DMS153 (cell line): ENCODE results near the gene TAS2R40.
"Not testable (repeated sequence)": the region's sequence is repeated elsewhere in the genome, so short reads cannot be mapped to it uniquely, and the experiment has no call there.

Source experiments
- DNase-seq: peaks from one replicate; lab custom pipeline; 2025; lab: John Stamatoyannopoulos, UW

TAS2R40 gene

GRCh38 chr7:143250199-143250598, 28.4 kb downstream of the TAS2R40 start:
- no peak for DNase-seq

GRCh38 chr7:143250822-143251221, 29.0 kb downstream of the TAS2R40 start:
- no peak for DNase-seq

DNA sequence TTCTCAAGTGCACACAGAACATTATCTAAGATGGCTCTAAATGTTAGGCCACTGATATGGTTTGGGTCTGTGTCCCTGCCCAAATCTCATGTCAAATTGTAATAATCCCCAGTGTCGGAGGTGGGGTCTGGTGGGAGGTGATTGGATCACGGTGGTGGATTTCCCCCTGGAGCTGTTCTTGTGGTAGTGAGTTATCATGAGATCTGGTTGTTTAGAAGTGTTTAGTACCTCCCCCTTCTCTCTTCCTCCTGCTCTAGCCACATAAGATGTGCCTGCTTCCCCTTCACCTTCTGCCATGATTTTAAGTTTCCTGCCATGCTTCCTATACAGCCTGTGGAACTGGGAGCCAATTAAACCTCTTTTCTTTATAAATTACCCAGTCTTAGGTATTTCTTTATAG, 30.2 kb downstream of the TAS2R40 start:
- no peak for DNase-seq

DNA sequence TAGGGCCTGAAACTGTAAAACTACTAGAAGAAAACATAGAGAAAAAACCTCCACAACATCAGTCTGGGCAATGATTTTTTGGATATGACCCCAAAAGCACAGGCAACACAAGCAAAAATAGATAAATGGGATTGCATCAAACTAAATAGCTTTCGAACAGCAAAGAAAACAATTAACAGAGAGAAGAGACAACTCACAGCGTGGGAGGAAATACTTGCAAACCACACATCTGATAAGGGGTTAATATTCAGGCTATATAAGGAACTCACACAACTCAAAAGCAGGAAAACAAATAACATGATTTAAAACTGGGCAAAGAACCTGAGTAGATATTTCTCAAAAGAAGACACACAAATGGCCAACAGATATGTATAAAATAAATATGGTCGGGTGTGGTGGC, 33.7 kb downstream of the TAS2R40 start:
- no peak for DNase-seq

- no peak for DNase-seq
Measured at GRCh38 chr7:143256325-143256724, 34.5 kb downstream of the TAS2R40 start.

DNA sequence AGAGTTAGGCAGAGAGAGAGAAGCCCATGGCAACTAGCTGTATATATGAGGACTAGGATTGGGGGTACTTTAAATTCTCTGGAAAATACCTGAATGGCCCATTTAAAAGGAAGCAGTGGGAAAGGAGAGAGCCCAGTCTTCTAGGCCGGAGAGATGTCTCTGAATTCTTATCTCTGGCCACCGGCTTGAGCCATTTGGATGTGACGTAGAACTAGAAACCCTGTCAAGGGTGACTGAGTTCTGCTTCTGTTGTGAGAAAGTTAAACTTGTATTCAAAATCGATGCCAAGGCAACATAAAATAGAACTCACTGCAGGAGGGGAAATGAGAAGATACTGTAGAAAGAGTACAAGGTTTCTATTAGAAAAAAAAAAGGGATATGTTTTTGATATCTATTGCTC, 35.1 kb downstream of the TAS2R40 start:
- DNase-seq, result no peak

- no peak for DNase-seq
Measured at GRCh38 chr7:143257501-143257900, 35.7 kb downstream of the TAS2R40 start.

GRCh38 chr7:143258831-143259230, 37.0 kb downstream of the TAS2R40 start:
- DNase-seq, result no peak

DNA sequence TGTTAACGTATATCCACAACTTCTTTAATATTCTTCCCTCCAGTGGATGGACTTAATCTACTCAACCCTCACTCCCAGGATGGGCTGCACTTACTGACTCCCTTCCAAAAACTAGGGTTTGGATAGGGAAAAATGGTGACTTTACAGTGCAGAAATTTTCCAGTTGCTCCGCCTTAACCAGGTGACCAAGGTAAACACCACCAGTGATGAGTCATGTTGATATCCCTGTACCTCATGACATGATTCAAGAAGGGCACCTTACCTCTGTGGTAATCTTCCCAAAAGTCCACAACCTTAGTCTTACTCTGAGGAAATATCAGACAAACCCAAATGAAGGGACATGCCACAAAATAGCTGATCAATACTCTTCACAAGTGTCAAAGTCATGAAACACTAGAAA, 37.9 kb downstream of the TAS2R40 start:
- no peak for DNase-seq

- no peak for DNase-seq
Measured at GRCh38 chr7:143261901-143262300, 40.1 kb downstream of the TAS2R40 start.

GRCh38 chr7:143263266-143264195, 41.7 kb downstream of the TAS2R40 start, which contains the start of gene GSTK1:
Gene GSTK1, plus strand, starts transcription at chr7:143263441. Its CDS starts 73 bp downstream, at chr7:143263514.
- DNase-seq, result peak; percentile 26

GRCh38 chr7:143264196-143264568, 42.3 kb downstream of the TAS2R40 start:
- not testable (repeated sequence) for DNase-seq

DNA sequence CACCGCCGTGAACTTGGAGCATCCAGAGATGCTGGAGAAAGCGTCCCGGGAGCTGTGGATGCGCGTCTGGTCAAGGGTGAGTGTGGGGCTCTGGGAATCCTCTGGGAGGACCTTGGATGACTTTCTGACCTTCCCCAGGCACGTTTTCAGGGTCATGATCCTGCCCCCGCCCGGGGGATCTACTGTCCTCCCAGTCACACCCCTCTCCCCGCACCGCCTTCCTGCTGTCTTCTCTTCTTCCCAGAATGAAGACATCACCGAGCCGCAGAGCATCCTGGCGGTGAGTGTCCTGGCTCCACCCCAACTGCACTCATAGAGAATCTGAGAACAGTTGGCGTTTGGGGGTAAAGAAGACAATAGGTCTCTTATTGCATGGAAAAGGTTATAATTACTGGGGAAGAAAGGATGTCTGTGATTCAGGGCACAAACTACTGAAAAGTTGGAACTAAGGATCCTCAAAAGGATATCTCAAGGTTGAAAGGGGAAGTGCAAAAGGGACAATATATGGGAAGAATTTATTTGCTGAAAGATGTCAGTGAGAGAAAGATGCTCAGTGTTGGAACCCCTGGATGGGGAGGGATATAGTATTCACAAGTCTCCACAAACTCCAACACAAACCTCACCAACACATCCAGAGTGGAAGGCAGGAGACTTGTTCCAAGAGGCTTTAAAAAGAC, 43.3 kb downstream of the TAS2R40 start:
- DNase-seq, result no peak

DNA sequence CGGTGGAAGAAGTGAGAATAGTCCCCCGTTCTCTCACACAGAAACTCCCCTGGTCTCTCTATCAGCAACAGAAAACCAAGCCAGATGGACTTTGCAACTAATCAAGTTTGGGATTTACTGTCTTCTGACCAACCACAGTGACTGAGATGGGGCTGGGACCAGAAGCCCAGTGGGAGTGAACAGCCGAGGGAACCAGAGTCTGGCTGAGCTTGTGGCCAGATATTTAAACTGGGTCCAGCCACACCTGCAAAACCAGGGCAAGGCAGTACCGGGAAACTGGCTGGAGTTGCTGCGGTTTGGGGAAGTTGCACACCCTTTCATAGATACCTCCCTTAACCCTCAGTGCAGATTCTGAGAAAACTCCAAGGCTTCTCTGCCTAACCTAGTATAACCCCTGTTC, 47.4 kb downstream of the TAS2R40 start:
- DNase-seq, result no peak

DNA sequence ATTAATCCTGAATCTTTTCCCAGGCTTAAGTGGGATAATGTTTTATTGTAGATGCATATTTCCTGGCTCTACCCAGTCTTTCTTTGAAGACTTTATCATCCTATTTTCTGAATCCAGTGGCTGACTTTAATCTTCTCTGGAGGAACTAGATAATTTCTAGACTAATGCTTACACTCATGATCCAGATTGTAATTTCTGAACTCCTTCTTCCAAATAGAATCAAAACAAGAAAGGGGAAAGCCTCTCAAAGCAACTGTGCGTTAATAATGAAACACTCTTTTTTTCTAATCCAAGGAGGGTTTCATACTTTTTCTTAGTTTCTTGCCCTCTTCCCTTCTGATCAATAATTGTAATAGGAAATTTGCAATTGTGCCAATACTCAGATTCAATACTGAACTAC, 49.4 kb downstream of the TAS2R40 start:
- DNase-seq, result no peak
